Uterus (tissue), 2 donors: ENCODE measurements around the gene SCRN2.

Experiments
- POLR2A ChIP-seq, 2 donors: fragments of 450-650 bp; IDR thresholded peaks; one replicate each; pipeline ENCODE4 v1.6.1; 2016; ENCODE audit warnings: antibody characterized with exemption in 2 of 2, mild to moderate bottlenecking in 1 of 2, moderate library complexity in 1 of 2
- TF ChIP-seq, protein P1 (sequence below), 4 experiments: fragments of 200-600 bp in 2 of 4; fragments of 450-650 bp in 2 of 4; sonication (generic) in 2 of 4; IDR thresholded peaks; one replicate each; pipeline ENCODE4 v1.5.1; 2016 to 2019; ENCODE audit warnings: antibody characterized with exemption in 4 of 4, mild to moderate bottlenecking in 2 of 4, moderate library complexity in 1 of 4

DNA sequence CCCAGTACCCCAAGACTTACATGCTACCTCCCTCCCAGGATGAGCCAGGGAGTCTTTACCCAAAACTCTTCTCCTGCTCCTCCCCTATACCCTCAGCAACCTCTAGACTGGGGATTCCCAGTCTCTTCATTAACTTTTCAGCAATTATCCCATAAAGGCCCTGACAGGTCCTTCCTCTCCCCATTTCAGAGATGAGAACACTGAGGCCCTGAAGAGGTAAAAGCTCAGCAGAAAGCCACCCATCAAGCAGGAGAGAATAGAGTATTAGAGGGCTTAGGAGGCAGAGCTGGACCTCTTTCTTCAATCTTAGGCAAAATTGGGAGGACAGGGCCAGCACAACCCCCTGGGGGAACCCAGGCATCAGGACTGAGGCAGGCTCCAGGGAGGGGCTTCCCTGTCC lies 15.8 kb upstream of the SCRN2 start:
- TF ChIP-seq, protein P1, sequence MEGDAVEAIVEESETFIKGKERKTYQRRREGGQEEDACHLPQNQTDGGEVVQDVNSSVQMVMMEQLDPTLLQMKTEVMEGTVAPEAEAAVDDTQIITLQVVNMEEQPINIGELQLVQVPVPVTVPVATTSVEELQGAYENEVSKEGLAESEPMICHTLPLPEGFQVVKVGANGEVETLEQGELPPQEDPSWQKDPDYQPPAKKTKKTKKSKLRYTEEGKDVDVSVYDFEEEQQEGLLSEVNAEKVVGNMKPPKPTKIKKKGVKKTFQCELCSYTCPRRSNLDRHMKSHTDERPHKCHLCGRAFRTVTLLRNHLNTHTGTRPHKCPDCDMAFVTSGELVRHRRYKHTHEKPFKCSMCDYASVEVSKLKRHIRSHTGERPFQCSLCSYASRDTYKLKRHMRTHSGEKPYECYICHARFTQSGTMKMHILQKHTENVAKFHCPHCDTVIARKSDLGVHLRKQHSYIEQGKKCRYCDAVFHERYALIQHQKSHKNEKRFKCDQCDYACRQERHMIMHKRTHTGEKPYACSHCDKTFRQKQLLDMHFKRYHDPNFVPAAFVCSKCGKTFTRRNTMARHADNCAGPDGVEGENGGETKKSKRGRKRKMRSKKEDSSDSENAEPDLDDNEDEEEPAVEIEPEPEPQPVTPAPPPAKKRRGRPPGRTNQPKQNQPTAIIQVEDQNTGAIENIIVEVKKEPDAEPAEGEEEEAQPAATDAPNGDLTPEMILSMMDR (IDR thresholded peaks at IDR 0.05), result no peak
- TF ChIP-seq POLR2A (IDR thresholded peaks at IDR 0.05), result no peak
